ENCODE data around the gene IGSF9B. TPM values are rescaled to one million over a fixed set of nuclear protein-coding genes. Genes with fewer than 3 reads are reported as not detected.

IGSF9B gene
- total RNA-seq, 1 donor from 2014 or later: 8.4 TPM

DNA sequence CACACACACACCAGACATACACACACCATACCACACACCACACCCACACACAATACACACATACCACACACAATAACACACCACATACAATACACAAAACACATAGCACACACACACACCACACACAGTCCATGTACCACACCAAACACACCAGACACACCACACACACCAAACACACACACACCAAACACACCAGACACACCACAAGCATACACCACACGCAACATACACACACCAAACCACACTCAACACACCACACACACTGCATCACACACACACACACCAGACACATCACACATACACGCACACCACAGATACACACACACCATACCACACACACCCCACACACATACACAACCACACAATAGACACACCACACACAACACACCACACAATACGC, 54.8 kb downstream of the IGSF9B start:
- Mint-ChIP-seq H3K36me3 (ENCODE audit: low read depth) (peaks cover 8% of the 10 kb centered on the region), H3K4me1 (ENCODE audit: low read depth) (no peaks in the 10 kb centered on the region), H3K4me3 (ENCODE audit: unreplicated experiment) (no peak overlapping the region), H3K27ac (ENCODE audit: unreplicated experiment) (no peak overlapping the region), H3K27me3 (ENCODE audit: low read depth) (no peaks in the 10 kb centered on the region), H3K9me3 (ENCODE audit: low read depth) (no peaks in the 10 kb centered on the region)
- DNase-seq (ENCODE audit: low spot score): no peak
- TF ChIP-seq, protein P1, sequence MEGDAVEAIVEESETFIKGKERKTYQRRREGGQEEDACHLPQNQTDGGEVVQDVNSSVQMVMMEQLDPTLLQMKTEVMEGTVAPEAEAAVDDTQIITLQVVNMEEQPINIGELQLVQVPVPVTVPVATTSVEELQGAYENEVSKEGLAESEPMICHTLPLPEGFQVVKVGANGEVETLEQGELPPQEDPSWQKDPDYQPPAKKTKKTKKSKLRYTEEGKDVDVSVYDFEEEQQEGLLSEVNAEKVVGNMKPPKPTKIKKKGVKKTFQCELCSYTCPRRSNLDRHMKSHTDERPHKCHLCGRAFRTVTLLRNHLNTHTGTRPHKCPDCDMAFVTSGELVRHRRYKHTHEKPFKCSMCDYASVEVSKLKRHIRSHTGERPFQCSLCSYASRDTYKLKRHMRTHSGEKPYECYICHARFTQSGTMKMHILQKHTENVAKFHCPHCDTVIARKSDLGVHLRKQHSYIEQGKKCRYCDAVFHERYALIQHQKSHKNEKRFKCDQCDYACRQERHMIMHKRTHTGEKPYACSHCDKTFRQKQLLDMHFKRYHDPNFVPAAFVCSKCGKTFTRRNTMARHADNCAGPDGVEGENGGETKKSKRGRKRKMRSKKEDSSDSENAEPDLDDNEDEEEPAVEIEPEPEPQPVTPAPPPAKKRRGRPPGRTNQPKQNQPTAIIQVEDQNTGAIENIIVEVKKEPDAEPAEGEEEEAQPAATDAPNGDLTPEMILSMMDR (IDR thresholded peaks at IDR 0.05): no peak

DNA sequence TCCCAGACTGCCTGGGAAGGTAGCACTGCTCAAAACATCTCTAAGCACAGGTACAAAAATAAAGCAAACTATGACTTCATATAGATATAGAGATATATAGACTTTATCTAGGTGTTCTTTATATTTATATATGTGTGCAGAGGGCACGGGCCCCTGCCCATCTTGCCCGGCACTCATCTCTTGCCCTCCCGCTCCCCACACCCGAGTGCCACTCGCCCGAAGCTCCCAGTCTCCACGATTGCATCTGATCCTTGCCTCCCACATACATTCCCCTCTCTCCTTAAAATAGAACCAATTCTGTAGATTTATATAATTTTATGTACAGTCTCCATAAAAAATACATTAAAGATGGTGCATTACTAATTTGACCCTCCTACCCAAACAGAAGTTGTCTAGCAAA, 55.5 kb downstream of the IGSF9B start:
- peaks cover 8% of the 10 kb centered on the region for H3K36me3 Mint-ChIP-seq (ENCODE audit: low read depth)
- no peak overlapping the region for H3K4me3 Mint-ChIP-seq (ENCODE audit: unreplicated experiment)
- TF ChIP-seq, protein P1 (IDR thresholded peaks at IDR 0.05): no peak
- H3K27me3 Mint-ChIP-seq (ENCODE audit: low read depth): no peaks in the 10 kb centered on the region
- H3K27ac Mint-ChIP-seq (ENCODE audit: unreplicated experiment): no peak overlapping the region
- H3K9me3 Mint-ChIP-seq (ENCODE audit: low read depth): no peaks in the 10 kb centered on the region
- DNase-seq (ENCODE audit: low spot score): no peak
- no peaks in the 10 kb centered on the region for H3K4me1 Mint-ChIP-seq (ENCODE audit: low read depth)

DNA sequence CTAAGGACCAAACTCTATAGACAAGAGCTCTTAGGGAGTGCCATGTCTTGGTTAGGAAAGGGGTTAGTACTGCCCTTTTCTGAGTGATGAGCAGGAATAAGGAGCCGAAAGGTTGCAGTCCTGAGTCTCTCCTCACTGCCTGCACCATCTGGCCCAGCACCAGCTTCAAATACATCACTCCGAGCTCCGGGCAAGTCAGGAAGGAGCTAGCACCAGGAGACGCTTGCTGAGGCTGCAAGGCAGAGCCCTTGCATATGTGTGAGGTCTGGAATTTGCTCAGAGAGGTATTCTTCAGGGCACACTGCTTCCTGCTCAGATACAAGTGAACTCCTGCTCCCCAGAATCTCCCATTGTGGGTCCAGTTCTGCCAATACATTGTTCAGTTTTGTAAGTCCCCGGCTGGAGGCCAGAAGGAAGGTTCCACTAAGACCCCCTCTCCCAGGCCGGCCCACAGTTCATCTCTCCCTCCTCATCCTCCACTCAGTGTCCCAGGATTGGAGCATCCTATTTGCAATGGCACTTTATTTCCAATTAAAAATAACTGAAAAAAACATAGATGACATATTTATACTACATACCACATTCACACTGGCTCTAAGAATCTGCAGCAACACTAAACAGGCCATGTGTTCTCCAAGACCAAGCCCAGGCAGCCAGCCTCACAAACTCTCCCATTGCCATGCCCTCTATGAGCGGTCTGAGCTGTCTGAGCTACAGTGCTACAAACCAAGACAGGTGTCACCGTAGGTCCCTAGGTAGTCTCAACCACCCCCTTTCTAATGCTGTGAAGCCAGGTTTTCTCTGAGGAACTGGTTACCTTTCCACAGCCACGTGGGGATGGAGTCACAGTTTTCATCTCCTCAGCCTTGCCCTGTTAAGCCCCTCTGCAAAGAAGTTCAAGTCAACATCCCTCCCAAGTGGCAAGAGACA, 56.3 kb downstream of the IGSF9B start:
- Mint-ChIP-seq H3K9me3 (ENCODE audit: low read depth) (no peaks in the 10 kb centered on the region), H3K27ac (ENCODE audit: unreplicated experiment) (no peak overlapping the region), H3K4me3 (ENCODE audit: unreplicated experiment) (no peak overlapping the region), H3K27me3 (ENCODE audit: low read depth) (no peaks in the 10 kb centered on the region), H3K4me1 (ENCODE audit: low read depth) (peaks cover under 1% of the 10 kb centered on the region), H3K36me3 (ENCODE audit: low read depth) (peaks cover 5% of the 10 kb centered on the region)
- DNase-seq (ENCODE audit: low spot score): peak; percentile 39
- TF ChIP-seq, protein P1 (IDR thresholded peaks at IDR 0.05): no peak

DNA sequence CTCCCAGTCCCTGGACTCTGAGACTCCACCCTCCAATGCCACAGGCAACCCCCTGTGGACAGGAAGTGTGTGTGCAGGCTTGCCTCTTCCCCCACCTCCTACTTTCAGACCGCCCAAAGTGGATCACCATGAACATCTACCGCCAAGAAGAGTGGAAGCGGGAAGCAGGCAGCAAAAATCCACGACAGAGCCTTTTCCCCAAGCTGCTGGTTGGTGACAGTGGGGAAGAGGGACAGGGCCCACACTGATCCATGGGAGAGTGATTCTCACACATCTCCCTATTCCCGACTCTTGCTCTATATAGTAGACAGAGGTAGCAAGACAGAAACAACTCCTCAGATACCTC, 58.0 kb downstream of the IGSF9B start:
- Mint-ChIP-seq H3K36me3 (ENCODE audit: low read depth) (peaks cover 5% of the 10 kb centered on the region), H3K27me3 (ENCODE audit: low read depth) (no peaks in the 10 kb centered on the region), H3K9me3 (ENCODE audit: low read depth) (no peaks in the 10 kb centered on the region), H3K27ac (ENCODE audit: unreplicated experiment) (no peak overlapping the region), H3K4me3 (ENCODE audit: unreplicated experiment) (no peak overlapping the region), H3K4me1 (ENCODE audit: low read depth) (peaks cover 12% of the 10 kb centered on the region)
- TF ChIP-seq, protein P1 (IDR thresholded peaks at IDR 0.05): no peak
- no peak for DNase-seq (ENCODE audit: low spot score)

DNA sequence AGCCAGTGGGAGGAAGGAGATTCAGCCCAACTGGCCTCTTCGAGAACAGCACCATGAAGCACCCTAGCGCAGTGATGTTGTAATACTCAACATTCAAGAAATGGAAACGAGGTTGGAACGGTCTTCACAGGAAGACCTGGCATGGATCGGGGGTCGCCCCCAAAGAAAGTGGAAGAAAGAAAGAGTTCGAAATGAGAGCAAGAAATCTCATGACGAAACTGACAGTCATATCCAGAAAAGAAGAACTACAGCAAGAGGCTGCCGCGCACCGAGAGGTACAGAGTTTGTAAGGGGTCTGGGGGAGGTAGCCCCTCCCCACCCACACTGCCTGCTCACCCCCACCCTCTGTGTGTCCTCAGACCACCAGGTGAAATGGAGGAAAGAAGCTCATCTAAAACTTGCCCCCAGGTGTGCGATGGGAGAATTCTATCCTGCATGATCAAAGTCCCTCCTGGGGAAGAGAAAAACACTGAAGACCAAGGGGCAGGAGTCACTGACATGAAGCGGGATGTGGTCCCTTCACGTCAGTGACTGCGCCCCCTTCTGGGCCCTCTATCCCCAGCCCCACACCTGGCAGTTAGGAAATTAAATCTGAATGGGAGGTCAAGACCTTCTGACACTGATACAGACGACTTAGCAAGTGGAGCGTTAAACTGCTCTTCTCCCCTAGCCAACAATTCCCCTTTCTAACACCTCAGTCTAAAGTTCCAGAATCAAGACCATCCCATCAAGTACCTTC, 58.6 kb downstream of the IGSF9B start:
- DNase-seq (ENCODE audit: low spot score): no peak
- Mint-ChIP-seq H3K9me3 (ENCODE audit: low read depth) (no peaks in the 10 kb centered on the region), H3K27ac (ENCODE audit: unreplicated experiment) (no peak overlapping the region), H3K36me3 (ENCODE audit: low read depth) (peaks cover 5% of the 10 kb centered on the region), H3K4me3 (ENCODE audit: unreplicated experiment) (no peak overlapping the region), H3K4me1 (ENCODE audit: low read depth) (peaks cover 12% of the 10 kb centered on the region), H3K27me3 (ENCODE audit: low read depth) (no peaks in the 10 kb centered on the region)
- TF ChIP-seq, protein P1 (IDR thresholded peaks at IDR 0.05): no peak

Measured in chondrocyte (in vitro differentiated cells).